OCI-M2 (cell line): Measurements from ENCODE around the gene PGGT1B.
A peak's percentile ranks its signal among the peaks of the same experiment; 100 is the strongest.

Experiments
- DNase-seq: peaks from one replicate; lab custom pipeline; 2025; ENCODE audit not compliant: unreplicated experiment; lab: John Stamatoyannopoulos, UW

The PGGT1B gene

GRCh38 chr5:115184770-115185169, 77.9 kb downstream of the PGGT1B start:
- no peak for DNase-seq

- DNase-seq = no peak
Measured at GRCh38 chr5:115181757-115182156, 80.9 kb downstream of the PGGT1B start.

- DNase-seq = no peak
Measured at GRCh38 chr5:115180165-115180709, 82.4 kb downstream of the PGGT1B start.

GRCh38 chr5:115179394-115180164, 83.1 kb downstream of the PGGT1B start:
- no peak for DNase-seq

GRCh38 chr5:115179030-115179393, 83.7 kb downstream of the PGGT1B start:
- DNase-seq = no peak

- DNase-seq = no peak
Measured at GRCh38 chr5:115170929-115171510, 91.7 kb downstream of the PGGT1B start.

GRCh38 chr5:115170134-115170928, 92.3 kb downstream of the PGGT1B start:
- no peak for DNase-seq

- peak; percentile 57 for DNase-seq
Measured at GRCh38 chr5:115169487-115170133, 93.1 kb downstream of the PGGT1B start, which contains the start of gene TRIM36. TRIM36 (minus strand) TSS chr5:115169908; CDS start chr5:115169634, 274 bp downstream.

GRCh38 chr5:115168829-115169486, 93.7 kb downstream of the PGGT1B start:
- no peak for DNase-seq

GRCh38 chr5:115166744-115167393, 95.8 kb downstream of the PGGT1B start:
- no peak for DNase-seq

GRCh38 chr5:115165790-115166189, 96.9 kb downstream of the PGGT1B start:
- no peak for DNase-seq

- no peak for DNase-seq
Measured at GRCh38 chr5:115160975-115161475, 101.7 kb downstream of the PGGT1B start.
